Ishikawa (cell line): ENCODE results near the gene MAST1.

ENCODE experiments used
- CEBPB ChIP-seq: IDR thresholded peaks from 2 replicates; pipeline ENCODE4 v1.6.1; 2012
- CREB1 ChIP-seq: IDR thresholded peaks from 2 replicates; pipeline ENCODE4 v1.6.1; 2012; ENCODE audit warnings: low read depth
- EGR1 ChIP-seq: IDR thresholded peaks from 2 replicates; pipeline ENCODE4 v1.6.1; 2012
- EP300 ChIP-seq: IDR thresholded peaks from 2 replicates; pipeline ENCODE4 v1.6.1; 2012; ENCODE audit warnings: borderline replicate concordance
- FOXM1 ChIP-seq: IDR thresholded peaks from 2 replicates; pipeline ENCODE4 v1.6.1; 2012; ENCODE audit warnings: low read depth, borderline replicate concordance
- NFIC ChIP-seq: IDR thresholded peaks from 2 replicates; pipeline ENCODE4 v1.6.1; 2012
- RAD21 ChIP-seq: IDR thresholded peaks from 2 replicates; pipeline ENCODE4 v1.6.1; 2012; ENCODE audit warnings: low read depth
- TAF1 ChIP-seq: IDR thresholded peaks from 2 replicates; pipeline ENCODE4 v1.6.1; 2012; ENCODE audit warnings: low read depth, mild to moderate bottlenecking
- TCF12 ChIP-seq: IDR thresholded peaks from 2 replicates; pipeline ENCODE4 v1.6.1; 2012; ENCODE audit warnings: low read depth
- TEAD4 ChIP-seq: IDR thresholded peaks from 2 replicates; pipeline ENCODE4 v1.6.1; 2012
- USF1 ChIP-seq: IDR thresholded peaks from 2 replicates; pipeline ENCODE4 v1.6.1; 2012
- YY1 ChIP-seq: IDR thresholded peaks from 2 replicates; pipeline ENCODE4 v1.6.1; 2012; ENCODE audit warnings: low read depth
- ZBTB7A ChIP-seq: IDR thresholded peaks from 2 replicates; pipeline ENCODE4 v1.6.1; 2012; ENCODE audit warnings: low read depth
- TF ChIP-seq, protein P1 (sequence below): IDR thresholded peaks from 2 replicates; pipeline ENCODE4 v1.6.1; 2012; ENCODE audit warnings: low read depth, mild to moderate bottlenecking
- TF ChIP-seq, protein P2 (sequence below): IDR thresholded peaks from 2 replicates; pipeline ENCODE4 v1.6.1; 2012

MAST1 gene

GRCh38 chr19:12867120-12868099 is 29.1 kb downstream of the MAST1 start:
- TF ChIP-seq, protein P1, sequence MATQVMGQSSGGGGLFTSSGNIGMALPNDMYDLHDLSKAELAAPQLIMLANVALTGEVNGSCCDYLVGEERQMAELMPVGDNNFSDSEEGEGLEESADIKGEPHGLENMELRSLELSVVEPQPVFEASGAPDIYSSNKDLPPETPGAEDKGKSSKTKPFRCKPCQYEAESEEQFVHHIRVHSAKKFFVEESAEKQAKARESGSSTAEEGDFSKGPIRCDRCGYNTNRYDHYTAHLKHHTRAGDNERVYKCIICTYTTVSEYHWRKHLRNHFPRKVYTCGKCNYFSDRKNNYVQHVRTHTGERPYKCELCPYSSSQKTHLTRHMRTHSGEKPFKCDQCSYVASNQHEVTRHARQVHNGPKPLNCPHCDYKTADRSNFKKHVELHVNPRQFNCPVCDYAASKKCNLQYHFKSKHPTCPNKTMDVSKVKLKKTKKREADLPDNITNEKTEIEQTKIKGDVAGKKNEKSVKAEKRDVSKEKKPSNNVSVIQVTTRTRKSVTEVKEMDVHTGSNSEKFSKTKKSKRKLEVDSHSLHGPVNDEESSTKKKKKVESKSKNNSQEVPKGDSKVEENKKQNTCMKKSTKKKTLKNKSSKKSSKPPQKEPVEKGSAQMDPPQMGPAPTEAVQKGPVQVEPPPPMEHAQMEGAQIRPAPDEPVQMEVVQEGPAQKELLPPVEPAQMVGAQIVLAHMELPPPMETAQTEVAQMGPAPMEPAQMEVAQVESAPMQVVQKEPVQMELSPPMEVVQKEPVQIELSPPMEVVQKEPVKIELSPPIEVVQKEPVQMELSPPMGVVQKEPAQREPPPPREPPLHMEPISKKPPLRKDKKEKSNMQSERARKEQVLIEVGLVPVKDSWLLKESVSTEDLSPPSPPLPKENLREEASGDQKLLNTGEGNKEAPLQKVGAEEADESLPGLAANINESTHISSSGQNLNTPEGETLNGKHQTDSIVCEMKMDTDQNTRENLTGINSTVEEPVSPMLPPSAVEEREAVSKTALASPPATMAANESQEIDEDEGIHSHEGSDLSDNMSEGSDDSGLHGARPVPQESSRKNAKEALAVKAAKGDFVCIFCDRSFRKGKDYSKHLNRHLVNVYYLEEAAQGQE, result no peak
- TF ChIP-seq TEAD4 (no peak), EP300 (no peak), YY1 (no peak), CREB1 (no peak)
- TF ChIP-seq, protein P2, sequence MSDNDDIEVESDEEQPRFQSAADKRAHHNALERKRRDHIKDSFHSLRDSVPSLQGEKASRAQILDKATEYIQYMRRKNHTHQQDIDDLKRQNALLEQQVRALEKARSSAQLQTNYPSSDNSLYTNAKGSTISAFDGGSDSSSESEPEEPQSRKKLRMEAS, result no peak

DNA sequence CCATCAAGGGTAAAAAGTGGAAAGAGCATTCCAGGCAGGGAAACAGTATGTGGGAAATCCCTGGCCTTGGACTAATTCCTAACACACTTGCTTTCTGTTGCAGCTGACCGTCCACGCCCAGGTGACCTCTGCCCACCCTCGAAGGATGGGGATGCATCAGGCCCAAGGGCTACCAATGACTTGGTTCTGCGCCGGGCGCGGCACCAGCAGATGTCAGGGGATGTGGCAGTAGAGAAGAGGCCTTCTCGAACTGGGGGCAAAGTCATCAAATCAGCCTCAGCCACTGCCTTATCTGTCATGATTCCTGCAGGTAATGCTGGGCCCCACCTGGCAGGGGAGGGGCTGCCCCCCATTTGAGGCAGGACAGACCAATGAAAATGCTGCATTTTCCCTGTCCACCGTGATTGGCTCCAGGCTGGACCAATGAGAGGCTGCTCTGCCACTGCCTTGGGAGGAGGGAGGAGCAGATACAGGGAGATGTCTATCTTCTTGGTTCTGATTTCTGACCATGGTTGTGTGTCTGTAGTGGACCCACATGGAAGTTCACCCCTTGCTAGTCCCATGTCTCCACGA is 30.3 kb downstream of the MAST1 start:
- TF ChIP-seq CEBPB (no peak), TCF12 (no peak), FOXM1 (no peak), TAF1 (no peak), EP300 (no peak), TEAD4 (no peak), EGR1 (no peak), USF1 (no peak)
- TF ChIP-seq, protein P1, result no peak

DNA sequence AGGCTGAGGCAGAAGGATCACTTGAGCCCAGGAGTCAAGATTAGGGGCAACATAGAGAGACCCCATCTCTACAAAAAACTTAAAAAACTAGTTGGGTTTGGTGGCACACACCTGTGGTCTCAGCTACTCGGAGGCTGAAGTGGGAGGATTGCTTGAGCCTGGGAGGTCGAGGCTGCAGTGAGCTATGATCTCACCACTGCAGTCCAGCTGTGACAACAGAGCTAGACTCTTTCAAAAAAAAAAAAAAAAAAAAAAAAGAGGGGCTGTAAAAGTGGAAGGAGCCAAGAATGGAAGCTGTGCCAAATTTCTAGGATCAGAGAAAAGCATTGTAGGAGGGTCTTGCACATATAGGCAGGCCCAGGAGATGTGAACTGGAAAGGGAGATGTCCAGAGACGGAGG is 33.4 kb downstream of the MAST1 start:
- TF ChIP-seq EP300 (no peak), YY1 (no peak), FOXM1 (no peak), USF1 (no peak), TAF1 (no peak), NFIC (no peak), ZBTB7A (no peak), CREB1 (no peak), TEAD4 (no peak), RAD21 (no peak), TCF12 (no peak), EGR1 (no peak), CEBPB (no peak)
- TF ChIP-seq, protein P1, result no peak
- TF ChIP-seq, protein P2, result no peak

GRCh38 chr19:12872255-12872654 is 33.9 kb downstream of the MAST1 start:
- no peak for TF ChIP-seq TEAD4
- TF ChIP-seq CREB1, result no peak
- no peak for TF ChIP-seq EP300
- TF ChIP-seq, protein P1, result no peak
- TF ChIP-seq TAF1, result no peak
- no peak for TF ChIP-seq USF1
- TF ChIP-seq YY1, result no peak
- TF ChIP-seq, protein P2, result no peak
- no peak for TF ChIP-seq CEBPB
- no peak for TF ChIP-seq TCF12
- TF ChIP-seq EGR1, result no peak
- TF ChIP-seq NFIC, result no peak
- TF ChIP-seq ZBTB7A, result no peak
- no peak for TF ChIP-seq FOXM1
